HG02840 (cell line): Measurements from ENCODE around the gene SLC25A47.

Experiments used
- ATAC-seq: cut with Tn5 transposase; IDR thresholded peaks from one replicate; pipeline ENCODE4 v1.9.1; 2021; ENCODE audit warnings: mild to moderate bottlenecking, moderate library complexity, moderate number of reproducible peaks; ENCODE audit not compliant: unreplicated experiment, low FRiP score

The SLC25A47 gene

DNA sequence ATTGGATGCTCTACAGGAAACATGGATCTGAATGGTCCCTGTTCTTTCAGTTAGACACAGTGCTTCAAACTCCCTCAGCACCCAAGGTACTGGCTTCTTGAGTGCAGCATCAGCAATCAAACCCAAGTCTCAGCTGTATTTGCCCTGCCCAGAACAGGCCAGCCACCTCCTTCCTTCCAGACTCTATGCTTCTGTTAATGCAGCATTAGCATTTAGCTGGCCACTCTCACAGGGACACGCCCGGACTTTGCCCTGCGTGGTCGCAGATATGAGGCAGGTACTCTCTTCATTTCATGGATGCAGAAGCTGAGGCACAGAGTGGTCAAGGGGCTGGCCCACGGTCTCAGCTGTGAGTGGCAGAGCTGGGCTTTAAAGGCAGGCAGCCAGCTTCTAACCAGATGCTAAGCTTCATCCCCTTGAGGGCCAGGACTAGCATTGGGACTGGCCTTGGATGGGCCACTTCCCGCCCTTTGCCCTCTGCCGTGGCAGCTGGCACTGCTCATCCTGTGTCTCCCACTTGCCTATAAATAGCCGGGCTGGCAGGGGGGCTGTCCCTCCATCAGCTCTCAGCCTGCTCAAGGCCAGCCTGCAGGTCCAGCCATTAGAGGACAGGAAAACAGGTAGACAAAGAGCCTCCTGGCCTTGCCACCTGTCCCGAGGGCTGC, 1.5 kb upstream of the SLC25A47 start:
- ATAC-seq = no peak

DNA sequence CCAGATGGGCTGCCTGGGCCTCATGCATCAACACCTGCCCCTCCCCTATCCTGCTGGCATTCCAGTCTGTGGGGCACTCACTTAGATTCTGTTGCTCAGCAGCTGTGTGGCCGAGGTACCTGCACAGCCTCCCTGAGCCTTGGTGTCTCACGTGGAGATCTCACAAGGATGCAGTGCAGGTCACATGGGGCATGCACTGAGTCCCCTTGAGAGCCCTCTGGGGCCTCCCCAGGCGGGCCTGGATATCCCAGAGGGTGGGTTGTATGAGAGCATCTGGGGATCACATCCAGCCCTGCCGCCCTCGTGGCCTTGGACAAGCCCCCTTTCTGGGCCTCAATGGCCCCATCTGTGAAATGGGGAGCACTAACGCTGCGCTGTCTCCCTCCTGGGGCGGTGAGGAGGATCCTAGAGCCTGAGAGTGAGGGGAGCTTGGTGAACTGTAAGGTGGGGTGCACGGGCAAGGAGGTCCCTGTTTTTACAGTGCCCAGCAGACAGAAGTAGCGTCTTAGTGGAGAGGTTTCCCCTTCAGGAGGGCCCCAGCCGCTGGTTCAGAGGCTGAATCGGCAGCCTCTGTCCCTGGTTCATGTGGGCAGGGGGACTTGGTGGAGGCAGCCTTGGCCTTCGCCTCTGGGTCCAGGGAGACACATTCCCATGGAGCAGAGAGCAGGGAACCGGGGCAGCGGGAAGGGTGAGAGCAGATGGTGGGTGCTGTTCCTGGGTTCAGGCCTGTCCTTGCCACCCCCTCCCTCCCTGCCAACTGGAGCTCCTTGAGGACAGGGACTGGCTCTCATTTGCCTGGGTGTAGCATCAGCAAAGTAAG, 791 bp upstream of the SLC25A47 start:
- ATAC-seq = no peak

DNA sequence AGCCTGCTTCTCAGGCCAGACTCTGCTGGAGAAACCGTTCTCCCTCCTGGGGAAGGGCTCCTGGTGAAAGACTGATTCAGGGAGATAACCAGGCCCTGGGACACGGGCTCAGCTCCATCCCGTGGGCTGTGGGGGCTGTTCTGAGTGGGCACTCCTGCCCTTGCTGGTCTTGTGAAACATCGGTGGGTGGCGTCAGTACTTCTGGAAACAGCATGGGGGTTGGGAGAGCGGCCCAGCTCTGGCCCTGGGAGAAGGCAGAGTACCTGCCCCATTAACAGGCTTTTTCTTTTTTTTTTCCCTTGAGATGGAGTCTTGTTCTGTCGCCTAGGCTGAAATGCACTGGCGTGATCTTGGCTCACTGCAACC, 786 bp downstream of the SLC25A47 start:
- ATAC-seq = no peak

DNA sequence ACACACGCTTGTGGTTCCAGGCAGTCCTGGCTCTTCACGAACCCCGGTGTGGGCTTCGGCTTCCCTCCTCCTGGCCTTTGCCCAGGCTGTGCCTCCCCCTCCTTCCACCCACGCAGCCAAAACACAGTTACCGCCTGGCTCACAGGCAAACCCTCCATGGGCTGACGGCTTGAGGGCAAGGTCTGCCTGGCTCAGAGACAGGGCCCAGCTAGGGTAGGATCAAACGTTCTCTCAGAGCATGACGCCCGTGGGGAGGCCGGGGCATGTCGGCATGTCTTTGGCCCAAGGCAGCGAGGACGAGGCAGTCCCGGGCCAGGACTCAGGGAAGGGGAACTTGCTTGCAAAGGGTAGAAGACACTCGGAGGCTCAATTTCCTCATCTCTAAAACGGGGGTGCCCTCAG, 2.1 kb downstream of the SLC25A47 start:
- ATAC-seq = no peak

DNA sequence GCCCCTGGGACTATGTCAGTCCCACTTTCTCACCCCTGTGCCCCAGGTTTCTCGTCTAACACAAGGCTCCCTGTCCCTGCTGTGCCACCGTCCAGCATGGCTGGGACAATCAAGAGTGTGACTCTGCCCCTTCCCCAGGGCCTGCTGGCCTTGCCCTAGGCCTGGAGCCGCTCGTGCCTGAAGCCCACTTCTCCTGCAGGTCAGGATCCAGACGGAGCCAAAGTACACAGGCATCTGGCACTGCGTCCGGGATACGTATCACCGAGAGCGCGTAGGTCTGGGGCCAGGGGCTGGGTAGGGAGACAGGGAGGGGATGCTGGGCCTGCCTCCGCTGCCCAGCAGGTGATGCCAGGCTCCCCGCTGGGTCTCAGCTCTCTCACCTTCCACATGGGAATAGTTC, 2.8 kb downstream of the SLC25A47 start:
- ATAC-seq = no peak

DNA sequence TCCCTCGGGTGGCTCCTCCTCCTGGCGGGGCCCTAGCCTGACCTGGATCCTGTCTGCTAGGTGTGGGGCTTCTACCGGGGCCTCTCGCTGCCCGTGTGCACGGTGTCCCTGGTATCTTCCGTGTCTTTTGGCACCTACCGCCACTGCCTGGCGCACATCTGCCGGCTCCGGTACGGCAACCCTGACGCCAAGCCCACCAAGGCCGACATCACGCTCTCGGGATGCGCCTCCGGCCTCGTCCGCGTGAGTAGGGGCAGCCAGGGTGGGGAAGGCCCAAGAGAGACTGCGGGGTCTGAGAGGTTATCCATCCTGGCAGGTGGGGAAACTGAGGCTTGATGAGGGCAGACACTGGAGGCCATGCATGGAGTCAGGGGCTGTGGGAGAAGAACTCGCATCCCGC, 4.0 kb downstream of the SLC25A47 start:
- ATAC-seq = no peak

DNA sequence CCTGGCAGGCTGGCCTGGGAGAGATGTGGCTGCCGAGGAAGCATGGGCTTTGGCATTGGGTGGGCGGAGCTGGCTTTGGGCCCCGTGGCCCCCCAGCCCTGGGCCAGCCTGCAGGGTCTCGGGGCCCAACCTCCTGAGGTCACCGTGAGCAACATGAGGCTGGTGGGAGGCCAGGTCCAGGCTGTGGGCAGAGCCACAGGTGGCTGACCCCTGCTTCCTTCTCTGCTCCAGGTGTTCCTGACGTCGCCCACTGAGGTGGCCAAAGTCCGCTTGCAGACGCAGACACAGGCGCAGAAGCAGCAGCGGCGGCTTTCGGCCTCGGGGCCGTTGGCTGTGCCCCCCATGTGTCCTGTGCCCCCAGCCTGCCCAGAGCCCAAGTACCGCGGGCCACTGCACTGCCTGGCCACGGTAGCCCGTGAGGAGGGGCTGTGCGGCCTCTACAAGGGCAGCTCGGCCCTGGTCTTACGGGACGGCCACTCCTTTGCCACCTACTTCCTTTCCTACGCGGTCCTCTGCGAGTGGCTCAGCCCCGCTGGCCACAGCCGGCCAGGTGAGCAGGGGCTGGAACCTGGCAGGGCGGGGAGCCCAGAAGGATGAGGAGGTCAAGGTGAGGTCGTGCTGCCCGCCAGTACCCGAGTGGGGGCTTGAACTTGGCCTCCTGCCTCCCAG, 5.5 kb downstream of the SLC25A47 start:
- ATAC-seq = no peak

DNA sequence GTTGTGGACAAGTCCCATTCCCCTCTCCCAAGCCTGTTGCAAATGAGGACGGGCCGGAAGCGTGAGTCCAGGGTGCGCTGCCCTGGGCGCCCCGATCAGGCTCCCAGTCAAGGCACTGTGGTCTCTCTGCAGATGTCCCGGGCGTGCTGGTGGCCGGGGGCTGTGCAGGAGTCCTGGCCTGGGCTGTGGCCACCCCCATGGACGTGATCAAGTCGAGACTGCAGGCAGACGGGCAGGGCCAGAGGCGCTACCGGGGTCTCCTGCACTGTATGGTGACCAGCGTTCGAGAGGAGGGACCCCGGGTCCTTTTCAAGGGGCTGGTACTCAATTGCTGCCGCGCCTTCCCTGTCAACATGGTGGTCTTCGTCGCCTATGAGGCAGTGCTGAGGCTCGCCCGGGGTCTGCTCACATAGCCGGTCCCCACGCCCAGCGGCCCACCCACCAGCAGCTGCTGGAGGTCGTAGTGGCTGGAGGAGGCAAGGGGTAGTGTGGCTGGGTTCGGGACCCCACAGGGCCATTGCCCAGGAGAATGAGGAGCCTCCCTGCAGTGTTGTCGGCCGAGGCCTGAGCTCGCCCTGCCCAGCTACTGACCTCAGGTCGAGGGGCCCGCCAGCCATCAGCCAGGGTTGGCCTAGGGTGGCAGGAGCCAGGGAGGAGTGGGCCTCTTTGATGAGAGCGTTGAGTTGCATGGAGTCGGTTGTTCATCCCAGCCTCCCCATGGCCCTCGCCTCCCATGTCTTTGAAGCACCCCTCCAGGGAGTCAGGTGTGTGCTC, 6.3 kb downstream of the SLC25A47 start:
- ATAC-seq = no peak

DNA sequence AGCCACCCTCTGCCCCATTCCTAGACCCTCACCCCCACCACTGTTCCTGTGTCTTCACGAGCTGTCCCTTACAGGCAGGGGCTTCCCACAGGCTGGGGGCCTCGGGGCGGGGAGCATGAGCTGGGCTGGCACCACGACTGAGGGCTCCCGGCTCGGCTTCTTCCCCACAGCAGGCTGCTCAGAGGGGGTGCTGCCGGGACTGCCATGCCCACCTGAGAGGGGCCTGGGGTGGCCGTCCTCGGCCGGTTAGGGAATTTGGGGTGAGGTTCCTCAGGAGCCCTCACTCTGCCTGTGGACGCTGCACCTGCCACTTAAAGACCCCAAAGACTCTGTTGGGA, 6.8 kb downstream of the SLC25A47 start:
- ATAC-seq = no peak

DNA sequence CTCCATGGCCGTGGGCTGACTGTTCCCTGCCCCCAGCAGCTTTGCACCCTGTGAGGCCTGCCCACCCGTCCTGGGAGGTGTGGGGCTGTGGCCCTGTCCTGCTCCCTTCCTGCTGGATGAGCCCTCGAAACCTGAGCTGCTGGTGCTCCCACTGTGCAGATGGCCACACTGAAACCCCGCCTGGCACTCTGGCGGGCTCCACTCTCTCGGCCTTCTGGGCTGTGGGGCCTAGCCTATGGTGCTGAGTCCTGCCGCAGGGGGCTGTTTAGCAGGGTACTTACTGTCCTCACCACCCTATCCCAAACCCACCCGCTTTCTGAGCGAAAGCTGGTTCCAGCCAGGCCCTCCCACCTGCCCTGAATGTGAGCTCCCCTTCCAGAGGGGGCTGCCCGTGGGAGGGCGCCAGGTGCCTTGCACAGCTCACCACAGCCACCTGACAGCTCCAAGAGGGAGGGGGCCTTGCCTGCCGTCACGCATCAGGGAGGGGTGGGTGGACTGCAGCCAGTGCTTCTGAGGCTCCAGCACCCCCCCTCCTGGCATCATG, 7.3 kb downstream of the SLC25A47 start:
- ATAC-seq = no peak

DNA sequence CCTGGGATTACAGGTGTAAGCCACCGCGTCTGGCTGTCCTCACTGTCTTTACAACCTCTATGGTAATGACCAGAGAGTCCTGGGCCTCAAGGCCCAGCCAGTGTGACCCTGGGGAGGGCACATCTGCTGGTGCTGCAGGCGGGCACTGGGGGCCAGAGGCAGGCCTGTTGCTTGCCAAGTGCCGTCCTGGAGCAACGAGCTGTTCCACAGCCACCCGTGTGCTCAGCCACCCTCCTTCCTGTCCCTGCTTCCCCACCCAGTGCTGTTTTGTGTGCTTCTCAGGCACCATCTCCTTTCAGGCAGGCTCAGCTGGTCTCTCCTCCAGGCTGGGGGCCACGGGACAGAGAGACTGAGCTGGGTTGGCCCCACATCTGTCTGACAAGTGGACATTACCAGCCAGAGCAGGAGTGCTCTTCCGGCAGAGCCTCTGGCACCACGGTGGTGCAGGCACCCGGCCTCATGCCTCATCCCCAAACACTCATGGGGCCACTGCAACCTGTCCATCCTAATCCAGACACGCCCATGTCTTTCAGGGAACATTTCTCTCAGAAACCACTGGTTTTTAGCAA, 9.0 kb downstream of the SLC25A47 start:
- ATAC-seq = no peak

DNA sequence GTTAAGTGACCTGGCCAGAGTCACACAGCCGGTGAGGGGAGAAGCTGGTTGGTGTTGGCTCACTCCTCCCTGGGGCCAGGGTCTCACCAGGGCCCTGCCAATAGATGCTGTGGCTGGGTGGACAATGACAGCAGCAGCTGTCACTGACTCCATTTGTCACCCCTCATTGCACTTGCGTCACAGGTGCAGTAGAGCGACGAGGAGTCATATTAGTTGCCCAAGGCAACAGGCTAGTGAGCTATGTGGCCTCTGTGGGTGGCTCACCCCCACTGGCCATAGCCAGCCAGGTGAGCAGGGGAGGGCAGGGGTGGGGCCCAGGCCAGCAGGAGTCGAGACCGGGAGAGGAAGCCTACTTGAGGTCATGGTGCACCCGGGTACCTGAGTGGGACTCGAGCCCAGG, 9.7 kb downstream of the SLC25A47 start:
- ATAC-seq = no peak

DNA sequence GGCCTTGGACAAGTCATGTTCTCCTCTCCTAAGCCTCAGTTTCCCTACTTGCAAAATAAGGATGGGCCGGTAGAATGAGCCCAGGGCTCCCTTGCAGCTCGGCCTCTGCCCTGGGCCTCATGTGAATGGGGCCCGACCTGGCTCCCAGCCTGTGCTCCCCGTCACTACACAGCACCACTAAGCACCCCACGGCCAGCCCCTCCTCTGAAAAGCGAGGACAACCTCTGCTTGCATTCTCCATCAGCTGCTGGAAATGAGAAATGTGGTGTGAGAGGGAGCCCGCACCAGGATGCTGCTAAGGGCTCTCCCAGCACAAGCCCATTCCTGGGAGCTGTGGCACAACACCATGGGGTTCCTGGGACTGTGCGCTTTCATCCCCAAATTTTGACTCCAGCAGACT, 10.2 kb downstream of the SLC25A47 start:
- ATAC-seq = no peak

DNA sequence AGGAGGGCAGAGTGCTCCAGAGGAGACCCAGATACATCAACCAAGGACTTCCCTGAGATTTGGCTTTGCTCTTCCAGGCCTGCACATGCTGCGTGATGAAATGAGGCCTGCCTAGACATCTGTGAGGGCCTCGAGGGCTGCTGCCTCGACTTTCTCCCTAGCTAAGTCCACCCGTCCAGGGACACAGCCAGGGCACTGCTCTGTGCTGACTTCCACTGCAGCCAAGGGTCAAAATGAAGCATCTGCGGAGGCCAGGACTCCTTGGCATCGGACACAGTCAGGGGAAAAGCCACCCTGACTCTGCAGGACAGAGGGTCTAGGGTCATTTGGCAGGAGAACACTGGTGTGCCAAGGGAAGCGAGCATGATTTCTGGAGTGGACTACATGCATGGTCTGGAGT, 10.7 kb downstream of the SLC25A47 start:
- no peak for ATAC-seq

DNA sequence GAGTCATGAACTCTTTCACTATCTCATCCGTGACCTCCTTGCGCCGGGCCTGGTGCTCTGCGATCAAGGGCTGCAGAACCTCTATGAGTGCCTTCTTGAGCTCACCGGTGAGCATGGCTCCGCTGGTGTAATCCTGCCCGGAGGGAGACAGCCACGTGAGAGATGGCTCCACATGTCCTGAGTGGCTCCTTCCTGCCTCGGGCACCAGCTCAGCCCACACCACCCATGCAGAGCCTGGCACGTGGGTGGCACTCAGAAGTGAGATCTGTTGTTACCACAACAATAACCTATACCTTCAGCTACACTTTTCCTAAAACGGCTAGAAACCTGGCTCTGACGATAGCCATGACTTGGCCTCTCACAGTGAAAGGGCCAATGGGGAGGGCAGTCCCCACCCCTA, 11.8 kb downstream of the SLC25A47 start:
- no peak for ATAC-seq

DNA sequence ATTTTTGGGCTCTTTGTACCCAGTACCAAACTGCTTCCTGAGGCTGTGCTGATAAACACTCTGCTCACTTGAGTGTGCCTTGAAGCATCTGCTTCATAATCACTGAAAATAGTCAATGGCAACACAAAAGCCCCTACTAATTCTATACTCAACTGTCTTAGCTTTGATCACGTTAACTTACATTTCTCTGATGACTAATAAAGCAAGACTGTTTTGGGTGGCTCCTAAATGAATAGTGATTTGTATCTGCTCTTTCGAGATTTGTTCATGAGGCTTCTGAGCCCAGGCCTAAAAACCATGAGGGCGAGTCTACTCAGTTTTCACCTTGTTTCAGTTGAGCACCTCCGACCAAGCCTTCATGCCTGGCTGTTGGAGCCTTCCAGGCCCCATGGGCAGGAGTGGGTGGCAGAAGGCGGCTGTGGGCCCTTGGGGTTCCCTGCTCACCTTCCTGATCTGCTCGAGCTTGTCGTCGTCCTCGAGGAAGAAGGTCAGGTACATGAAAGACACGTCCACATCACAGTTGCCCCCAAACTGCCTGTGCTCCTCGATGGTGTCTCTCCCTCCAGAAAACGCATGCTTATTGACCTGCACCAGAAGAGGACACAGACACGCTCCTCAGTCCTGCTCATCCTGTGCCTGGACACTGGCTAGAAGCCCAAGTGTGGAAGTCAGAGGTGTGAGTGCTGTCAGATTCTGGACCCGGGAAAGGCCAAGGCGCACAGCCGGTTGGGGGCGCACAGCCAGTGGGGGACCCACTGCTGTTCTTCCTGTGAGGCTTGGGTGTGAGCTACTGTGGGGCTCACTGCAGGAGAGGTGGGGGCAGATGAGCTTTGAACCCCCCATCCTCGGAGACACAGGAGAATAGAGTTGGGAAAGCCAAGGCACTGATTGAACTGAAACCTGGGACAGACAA, 13.7 kb downstream of the SLC25A47 start:
- no peak for ATAC-seq

DNA sequence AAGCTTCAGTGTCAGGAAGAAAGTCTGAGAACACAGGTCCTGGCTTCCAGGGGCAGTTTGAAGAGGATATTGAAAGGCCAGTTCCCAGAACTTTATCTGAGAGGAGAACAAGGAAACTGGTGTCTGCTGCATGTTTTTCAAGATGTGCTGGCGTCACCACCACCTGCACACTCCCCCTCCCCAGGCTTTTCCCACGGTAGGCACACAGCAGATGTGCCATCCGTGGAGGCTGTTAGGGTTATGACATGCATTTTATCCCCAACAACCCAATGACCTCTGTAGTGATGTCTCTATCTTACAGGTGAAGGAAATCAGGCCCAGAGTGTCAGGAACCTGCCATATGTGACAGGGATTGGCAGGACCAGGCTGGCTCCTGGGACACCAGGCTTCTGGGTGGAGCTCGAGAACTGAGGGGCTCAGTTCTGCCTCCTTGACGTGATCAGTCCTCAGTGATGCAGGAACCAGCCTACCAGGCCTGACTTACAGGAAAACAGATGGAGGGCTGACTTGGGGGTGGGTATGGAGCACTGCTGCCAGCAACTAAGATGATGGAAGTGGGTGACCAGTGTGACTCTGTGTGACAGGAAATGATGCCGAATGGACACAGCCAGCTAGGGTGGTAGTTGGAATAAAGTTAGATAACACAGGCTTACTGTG, 16.8 kb downstream of the SLC25A47 start:
- ATAC-seq = no peak

DNA sequence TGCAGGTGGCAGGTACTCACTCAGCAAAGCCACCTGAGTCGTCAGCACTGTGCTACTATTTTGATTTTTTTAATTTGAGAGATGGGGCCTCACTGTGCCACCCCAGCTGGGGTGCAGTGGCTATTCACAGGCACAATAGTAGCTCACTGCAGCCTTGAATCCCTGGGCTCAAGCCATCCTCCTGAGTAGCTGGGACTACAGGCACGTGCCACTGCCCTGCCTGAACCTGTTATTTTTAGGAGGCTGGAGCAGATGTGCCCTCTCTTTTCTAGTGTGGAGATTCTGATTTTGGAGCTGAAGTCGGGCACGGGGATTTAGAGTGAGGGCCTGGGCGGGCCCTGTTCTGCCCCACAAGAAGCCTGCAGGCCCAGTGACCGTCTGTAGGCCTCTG, 17.3 kb downstream of the SLC25A47 start:
- ATAC-seq = no peak
